Astrocyte (in vitro differentiated cells and primary cell): ENCODE measurements around the gene MROH7. TPM values are rescaled to one million over a fixed set of nuclear protein-coding genes. Genes with fewer than 3 reads are reported as not detected.

Experiments
- DNase-seq: peaks from one replicate; pipeline ENCODE4 v3.0.0-alpha.2; 2010; ENCODE audit warnings: low read depth
- FAIRE-seq: peaks from 2 replicates; lab custom pipeline; 2011; peaks lifted over from hg19 to GRCh38; lab: Jason Lieb, UNC
- H2AFZ ChIP-seq: 2 replicates; pipeline ENCODE4 v1.6.0; 2012; ENCODE audit warnings: low read depth, low read length, inconsistent platforms
- H3K27ac ChIP-seq: 2 replicates; pipeline ENCODE4 v1.5.1; 2011; ENCODE audit warnings: low read depth, low read length, inconsistent platforms
- H3K27me3 ChIP-seq: 2 replicates; pipeline ENCODE4 v1.6.0; 2011; ENCODE audit warnings: low read length, inconsistent platforms; ENCODE audit not compliant: insufficient read depth
- H3K36me3 ChIP-seq: 2 replicates; pipeline ENCODE4 v1.5.1; 2011; ENCODE audit warnings: low read length, inconsistent platforms; ENCODE audit not compliant: insufficient read depth
- H3K4me1 ChIP-seq: 2 replicates; pipeline ENCODE4 v1.5.1; 2011; ENCODE audit warnings: low read length, inconsistent platforms; ENCODE audit not compliant: insufficient read depth
- H3K4me2 ChIP-seq: 2 replicates; pipeline ENCODE4 v1.6.0; 2012; ENCODE audit warnings: low read length, inconsistent platforms
- H3K4me3 ChIP-seq: 2 replicates; pipeline ENCODE4 v1.5.1; 2011; ENCODE audit warnings: low read depth, mild to moderate bottlenecking, low read length, inconsistent platforms; ENCODE audit not compliant: insufficient read depth
- H3K79me2 ChIP-seq: 2 replicates; pipeline ENCODE4 v1.6.0; 2012; ENCODE audit warnings: mild to moderate bottlenecking, low read length, inconsistent platforms; ENCODE audit not compliant: insufficient read depth
- H3K9ac ChIP-seq: 2 replicates; pipeline ENCODE4 v1.6.0; 2012; ENCODE audit warnings: mild to moderate bottlenecking, low read length, inconsistent platforms
- H3K9me3 ChIP-seq: 2 replicates; pipeline ENCODE4 v1.5.1; 2012; ENCODE audit warnings: low read depth, mild to moderate bottlenecking, low read length, inconsistent platforms; ENCODE audit not compliant: insufficient read depth
- H4K20me1 ChIP-seq: 2 replicates; pipeline ENCODE4 v1.6.0; 2012; ENCODE audit warnings: low read length, inconsistent platforms; ENCODE audit not compliant: insufficient read depth
- H3K27ac Mint-ChIP-seq: one replicate; pipeline ENCODE4 v1.8.0; 2021; ENCODE audit warnings: mild to moderate bottlenecking, mixed read lengths; ENCODE audit not compliant: unreplicated experiment
- H3K27me3 Mint-ChIP-seq: one replicate; pipeline ENCODE4 v1.8.0; 2021; ENCODE audit warnings: low read depth, mixed read lengths; ENCODE audit not compliant: unreplicated experiment
- H3K36me3 Mint-ChIP-seq: one replicate; pipeline ENCODE4 v1.8.0; 2021; ENCODE audit warnings: low read depth, mixed read lengths; ENCODE audit not compliant: unreplicated experiment
- H3K4me1 Mint-ChIP-seq: one replicate; pipeline ENCODE4 v1.8.0; 2021; ENCODE audit warnings: low read depth, mixed read lengths; ENCODE audit not compliant: unreplicated experiment
- H3K4me3 Mint-ChIP-seq: one replicate; pipeline ENCODE4 v1.8.0; 2021; ENCODE audit warnings: mild to moderate bottlenecking, moderate library complexity, mixed read lengths; ENCODE audit not compliant: unreplicated experiment
- H3K9me3 Mint-ChIP-seq: one replicate; pipeline ENCODE4 v1.8.0; 2021; ENCODE audit warnings: mild to moderate bottlenecking, mixed read lengths; ENCODE audit not compliant: unreplicated experiment
- EZH2 ChIP-seq: IDR thresholded peaks from 2 replicates; pipeline ENCODE4 v1.6.1; 2012; ENCODE audit warnings: mild to moderate bottlenecking, low read length, inconsistent platforms; ENCODE audit not compliant: insufficient read depth
- total RNA-seq: library from RNA; stranded (reverse); gene quantifications from 2 replicates; pipeline ENCODE4 v1.2.1, GENCODE V29; 2021
- TF ChIP-seq, protein P1 (sequence below): IDR thresholded peaks from 2 replicates; pipeline ENCODE4 v1.5.1; 2011; ENCODE audit warnings: low read depth, mild to moderate bottlenecking, inconsistent platforms, low read length, moderate library complexity; ENCODE audit not compliant: insufficient read depth

Gene MROH7
- total RNA-seq, 1 donor from 2014 or later, result not detected

DNA sequence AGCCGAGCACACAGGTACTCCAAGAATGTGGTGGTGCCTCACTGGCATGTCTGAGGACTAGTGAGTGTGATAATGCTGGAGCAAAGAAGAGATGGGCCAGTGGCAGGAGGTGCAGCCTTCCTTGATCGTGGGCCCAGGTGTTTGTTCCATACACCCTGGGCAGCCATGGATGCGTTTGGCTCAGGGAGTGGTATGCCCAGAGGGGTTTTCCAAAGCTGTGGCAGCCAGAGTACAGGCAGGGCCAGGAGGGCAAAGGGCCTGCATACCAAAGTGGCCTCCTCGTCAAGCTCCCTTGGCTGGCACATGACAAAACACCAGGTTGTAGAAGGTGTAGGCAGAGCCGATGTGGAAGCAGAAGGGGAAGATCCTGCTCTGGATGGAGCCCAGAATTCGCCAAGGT, 103.7 kb downstream of the MROH7 start:
- DNase-seq (no peak), FAIRE-seq (no peak)
- Mint-ChIP-seq H3K9me3 (no peaks in the 10 kb centered on the region), H3K36me3 (peaks cover 7% of the 10 kb centered on the region), H3K27me3 (peaks cover 19% of the 10 kb centered on the region), H3K4me1 (peaks cover 3% of the 10 kb centered on the region), H3K4me3 (no peak overlapping the region), H3K27ac (no peak overlapping the region)
- Histone ChIP-seq H4K20me1 (peaks cover 11% of the 10 kb centered on the region), H3K9me3 (no peaks in the 10 kb centered on the region), H3K4me1 (no peaks in the 10 kb centered on the region), H3K4me2 (no peak overlapping the region), H3K9ac (no peak overlapping the region), H3K27me3 (no peaks in the 10 kb centered on the region), H2AFZ (no peak overlapping the region), H3K27ac (no peak overlapping the region), H3K4me3 (no peak overlapping the region), H3K79me2 (no peaks in the 10 kb centered on the region), H3K36me3 (peaks cover 18% of the 10 kb centered on the region)
- no peak for TF ChIP-seq EZH2
- TF ChIP-seq, protein P1, sequence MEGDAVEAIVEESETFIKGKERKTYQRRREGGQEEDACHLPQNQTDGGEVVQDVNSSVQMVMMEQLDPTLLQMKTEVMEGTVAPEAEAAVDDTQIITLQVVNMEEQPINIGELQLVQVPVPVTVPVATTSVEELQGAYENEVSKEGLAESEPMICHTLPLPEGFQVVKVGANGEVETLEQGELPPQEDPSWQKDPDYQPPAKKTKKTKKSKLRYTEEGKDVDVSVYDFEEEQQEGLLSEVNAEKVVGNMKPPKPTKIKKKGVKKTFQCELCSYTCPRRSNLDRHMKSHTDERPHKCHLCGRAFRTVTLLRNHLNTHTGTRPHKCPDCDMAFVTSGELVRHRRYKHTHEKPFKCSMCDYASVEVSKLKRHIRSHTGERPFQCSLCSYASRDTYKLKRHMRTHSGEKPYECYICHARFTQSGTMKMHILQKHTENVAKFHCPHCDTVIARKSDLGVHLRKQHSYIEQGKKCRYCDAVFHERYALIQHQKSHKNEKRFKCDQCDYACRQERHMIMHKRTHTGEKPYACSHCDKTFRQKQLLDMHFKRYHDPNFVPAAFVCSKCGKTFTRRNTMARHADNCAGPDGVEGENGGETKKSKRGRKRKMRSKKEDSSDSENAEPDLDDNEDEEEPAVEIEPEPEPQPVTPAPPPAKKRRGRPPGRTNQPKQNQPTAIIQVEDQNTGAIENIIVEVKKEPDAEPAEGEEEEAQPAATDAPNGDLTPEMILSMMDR, result no peak

DNA sequence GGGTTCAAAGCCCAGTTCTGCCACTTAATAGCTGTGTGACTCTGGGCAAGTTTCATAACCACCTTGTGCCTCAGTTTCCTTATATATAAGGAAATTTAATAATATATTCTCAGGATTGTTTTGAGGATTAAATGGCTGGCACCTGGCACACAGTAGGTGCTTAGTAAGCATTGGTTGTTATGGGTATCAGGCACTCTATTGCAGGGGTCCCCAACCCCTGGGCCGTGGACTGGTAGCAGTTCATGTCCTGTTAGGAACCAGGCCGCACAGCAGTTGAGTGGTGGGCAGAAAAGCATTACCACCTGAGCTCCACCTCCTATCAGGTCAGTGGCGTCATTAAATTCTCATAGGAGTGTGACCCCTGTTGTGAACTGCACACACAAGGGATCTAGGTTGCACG, 104.3 kb downstream of the MROH7 start:
- no peak for FAIRE-seq
- Histone ChIP-seq H3K27ac (no peak overlapping the region), H3K4me3 (no peak overlapping the region), H3K4me2 (no peak overlapping the region), H3K9ac (no peak overlapping the region), H3K79me2 (no peaks in the 10 kb centered on the region), H3K27me3 (no peaks in the 10 kb centered on the region), H3K4me1 (no peaks in the 10 kb centered on the region), H3K36me3 (peaks cover 16% of the 10 kb centered on the region), H2AFZ (no peak overlapping the region), H3K9me3 (no peaks in the 10 kb centered on the region), H4K20me1 (peaks cover 11% of the 10 kb centered on the region)
- Mint-ChIP-seq H3K27me3 (peaks cover 21% of the 10 kb centered on the region), H3K27ac (no peak overlapping the region), H3K36me3 (peaks cover 6% of the 10 kb centered on the region), H3K9me3 (no peaks in the 10 kb centered on the region), H3K4me1 (peaks cover 3% of the 10 kb centered on the region), H3K4me3 (no peak overlapping the region)
- DNase-seq, result no peak
- TF ChIP-seq, protein P1, result no peak
- no peak for TF ChIP-seq EZH2

DNA sequence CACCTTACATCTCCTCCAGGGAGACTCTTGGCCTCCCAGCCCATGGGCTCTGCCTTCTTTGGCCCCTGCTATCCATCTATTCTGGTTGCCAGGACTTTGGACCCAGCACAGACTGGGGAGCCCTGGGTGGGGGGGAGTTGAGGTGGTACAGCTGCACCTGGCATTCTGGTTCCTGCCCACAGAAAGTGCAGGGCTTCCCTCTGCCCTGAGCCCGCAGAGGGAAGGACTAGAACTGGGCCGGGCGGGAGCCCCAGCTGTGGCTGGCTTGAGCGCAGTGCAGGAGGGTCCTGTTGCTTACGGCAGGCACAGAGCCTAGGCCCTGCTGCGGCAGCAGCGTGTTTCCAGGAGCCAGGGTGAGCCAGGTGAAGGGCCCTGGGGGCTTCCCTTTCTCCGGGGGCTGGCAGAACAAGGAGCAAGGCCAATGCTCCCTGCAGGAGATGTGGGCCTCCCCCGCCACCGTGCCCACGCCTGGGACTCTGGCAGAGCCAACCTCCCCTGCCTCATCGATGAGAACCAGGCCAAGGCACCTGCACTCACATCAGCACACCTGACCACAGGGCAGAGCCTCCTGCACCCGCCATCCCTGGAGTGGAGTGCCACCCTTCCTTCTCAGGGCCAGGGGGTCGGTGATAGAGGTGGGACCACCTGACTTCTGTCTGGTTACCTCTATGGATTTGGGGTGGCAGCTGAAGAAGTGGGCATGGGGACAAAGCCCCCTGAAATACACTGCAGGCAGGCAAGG, 106.7 kb downstream of the MROH7 start:
- Histone ChIP-seq H3K4me3 (no peak overlapping the region), H4K20me1 (peaks cover 5% of the 10 kb centered on the region), H3K4me2 (no peak overlapping the region), H3K4me1 (no peaks in the 10 kb centered on the region), H3K79me2 (no peaks in the 10 kb centered on the region), H3K9me3 (no peaks in the 10 kb centered on the region), H3K36me3 (no peaks in the 10 kb centered on the region), H2AFZ (no peak overlapping the region), H3K27me3 (no peaks in the 10 kb centered on the region), H3K9ac (no peak overlapping the region), H3K27ac (no peak overlapping the region)
- Mint-ChIP-seq H3K27me3 (peaks cover 21% of the 10 kb centered on the region), H3K4me3 (no peak overlapping the region), H3K4me1 (no peaks in the 10 kb centered on the region), H3K9me3 (no peaks in the 10 kb centered on the region), H3K36me3 (no peaks in the 10 kb centered on the region), H3K27ac (no peak overlapping the region)
- FAIRE-seq (no peak), DNase-seq (no peak)
- no peak for TF ChIP-seq EZH2
- TF ChIP-seq, protein P1, result no peak
